ENCODE data around the gene MCCC2. TPM values are rescaled to one million over a fixed set of nuclear protein-coding genes. Genes with fewer than 3 reads are reported as not detected.

Gene MCCC2
- total and polyA plus RNA-seq, 4 experiments from 2014 or later = 28.1 to 31.9 (median 31.4) TPM

- no peaks in the 10 kb centered on the region for H3K4me1 Mint-ChIP-seq
- H3K4me3 Mint-ChIP-seq = no peak overlapping the region
- H3K9me3 Mint-ChIP-seq = peaks cover 0 to 21% (median 10%) of the 10 kb centered on the region in 8 donors
- H3K36me3 Mint-ChIP-seq = peaks cover 0 to 3% of the 10 kb centered on the region in 2 donors
- ChIA-PET CTCF (ENCODE audit: partially characterized antibody) (interaction anchor here (0.6 kb wide), 1 partner anchor 240 kb away, joined by 3 read pairs; no protein-coding TSS in a partner anchor), POLR2A (ENCODE audit: partially characterized antibody) (no interaction called here)
- Histone ChIP-seq H3K36me3 (ENCODE audit: insufficient read depth, low read length) (no peaks in the 10 kb centered on the region), H3K4me1 (ENCODE audit: insufficient read depth, low read length) (no peaks in the 10 kb centered on the region), H3K9me3 (ENCODE audit: control insufficient read depth in 1 of 2, low read length in 2 of 2) (no peaks in the 10 kb centered on the region), H3K27ac (ENCODE audit: low read depth, low read length) (no peak overlapping the region), H3K27me3 (ENCODE audit: insufficient read depth, low read length) (no peaks in the 10 kb centered on the region), H3K4me3 (ENCODE audit: low read length in 2 of 2) (no peak overlapping the region)
- H3K27me3 Mint-ChIP-seq = peaks cover 32 to 44% of the 10 kb centered on the region in 2 donors
- intact Hi-C loops (cut with micrococcal nuclease) = no loop called here
- no peak for DNase-seq
- no peak overlapping the region for H3K27ac Mint-ChIP-seq
Measured at GRCh38 chr5:71680510-71680909, 93.4 kb downstream of the MCCC2 start.

- peaks cover 36 to 42% of the 10 kb centered on the region in 2 donors for H3K27me3 Mint-ChIP-seq
- peaks cover 0 to 28% (median 14%) of the 10 kb centered on the region in 8 donors for H3K9me3 Mint-ChIP-seq
- Histone ChIP-seq H3K4me3 (ENCODE audit: low read length in 2 of 2) (no peak overlapping the region), H3K4me1 (ENCODE audit: insufficient read depth, low read length) (no peaks in the 10 kb centered on the region), H3K27ac (ENCODE audit: low read depth, low read length) (no peak overlapping the region), H3K27me3 (ENCODE audit: insufficient read depth, low read length) (no peaks in the 10 kb centered on the region), H3K36me3 (ENCODE audit: insufficient read depth, low read length) (no peaks in the 10 kb centered on the region), H3K9me3 (ENCODE audit: control insufficient read depth in 1 of 2, low read length in 2 of 2) (no peaks in the 10 kb centered on the region)
- no peak for DNase-seq
- no peak overlapping the region for H3K27ac Mint-ChIP-seq
- peaks cover 0 to 4% of the 10 kb centered on the region in 2 donors for H3K36me3 Mint-ChIP-seq
- no peak overlapping the region for H3K4me3 Mint-ChIP-seq
- CTCF ChIA-PET (ENCODE audit: partially characterized antibody) = no interaction called here
- intact Hi-C loops (cut with micrococcal nuclease) = no loop called here
- POLR2A ChIA-PET (ENCODE audit: partially characterized antibody) = no interaction called here
- no peaks in the 10 kb centered on the region for H3K4me1 Mint-ChIP-seq
Measured at GRCh38 chr5:71681296-71681695, 94.2 kb downstream of the MCCC2 start.

GRCh38 chr5:71684309-71684708, 97.2 kb downstream of the MCCC2 start:
- no peaks in the 10 kb centered on the region for H3K4me1 Mint-ChIP-seq
- no peaks in the 10 kb centered on the region for H3K9me3 ChIP-seq (ENCODE audit: control insufficient read depth in 1 of 2, low read length in 2 of 2)
- DNase-seq = no peak
- H3K4me3 Mint-ChIP-seq = no peak overlapping the region
- peaks cover 26 to 36% of the 10 kb centered on the region in 2 donors for H3K27me3 Mint-ChIP-seq
- H3K27ac ChIP-seq (ENCODE audit: low read depth, low read length) = no peak overlapping the region
- H3K27ac Mint-ChIP-seq = no peak overlapping the region
- peaks cover 0 to 4% of the 10 kb centered on the region in 2 donors for H3K36me3 Mint-ChIP-seq
- CTCF ChIA-PET (ENCODE audit: partially characterized antibody) = interaction anchor here (1.1 kb wide), 1 partner anchor 334 kb away, joined by 3 read pairs; no protein-coding TSS in a partner anchor
- H3K9me3 Mint-ChIP-seq = peaks cover 0 to 28% (median 16%) of the 10 kb centered on the region in 8 donors
- H3K4me1 ChIP-seq (ENCODE audit: insufficient read depth, low read length) = no peaks in the 10 kb centered on the region
- POLR2A ChIA-PET (ENCODE audit: partially characterized antibody) = no interaction called here
- no peaks in the 10 kb centered on the region for H3K27me3 ChIP-seq (ENCODE audit: insufficient read depth, low read length)
- intact Hi-C loops (cut with micrococcal nuclease) = no loop called here
- H3K36me3 ChIP-seq (ENCODE audit: insufficient read depth, low read length) = no peaks in the 10 kb centered on the region
- H3K4me3 ChIP-seq (ENCODE audit: low read length in 2 of 2) = no peak overlapping the region

GRCh38 chr5:71693828-71694427, 106.8 kb downstream of the MCCC2 start:
- Mint-ChIP-seq H3K36me3 (peaks cover 0 to 3% of the 10 kb centered on the region in 2 donors), H3K4me1 (peaks cover 5 to 16% (median 9%) of the 10 kb centered on the region in 4 donors), H3K4me3 (no peak overlapping the region), H3K9me3 (peaks cover 0 to 6% (median 0%) of the 10 kb centered on the region in 8 donors), H3K27me3 (peaks cover 6 to 9% of the 10 kb centered on the region in 2 donors), H3K27ac (no peak overlapping the region)
- DNase-seq = no peak
- Histone ChIP-seq H3K36me3 (ENCODE audit: insufficient read depth, low read length) (no peaks in the 10 kb centered on the region), H3K9me3 (ENCODE audit: control insufficient read depth in 1 of 2, low read length in 2 of 2) (no peaks in the 10 kb centered on the region), H3K4me1 (ENCODE audit: insufficient read depth, low read length) (peaks cover 7% of the 10 kb centered on the region), H3K27me3 (ENCODE audit: insufficient read depth, low read length) (no peaks in the 10 kb centered on the region), H3K27ac (ENCODE audit: low read depth, low read length) (no peak overlapping the region), H3K4me3 (ENCODE audit: low read length in 2 of 2) (no peak overlapping the region)
- intact Hi-C loops (cut with micrococcal nuclease) = no loop called here
- CTCF ChIA-PET (ENCODE audit: partially characterized antibody) = no interaction called here
- POLR2A ChIA-PET (ENCODE audit: partially characterized antibody) = no interaction called here

GRCh38 chr5:71695071-71695470, 107.9 kb downstream of the MCCC2 start:
- H3K27me3 Mint-ChIP-seq = peaks cover 6 to 9% of the 10 kb centered on the region in 2 donors
- Histone ChIP-seq H3K4me1 (ENCODE audit: insufficient read depth, low read length) (peaks cover 7% of the 10 kb centered on the region), H3K36me3 (ENCODE audit: insufficient read depth, low read length) (no peaks in the 10 kb centered on the region), H3K4me3 (ENCODE audit: low read length in 2 of 2) (no peak overlapping the region), H3K27ac (ENCODE audit: low read depth, low read length) (no peak overlapping the region), H3K9me3 (ENCODE audit: control insufficient read depth in 1 of 2, low read length in 2 of 2) (no peaks in the 10 kb centered on the region), H3K27me3 (ENCODE audit: insufficient read depth, low read length) (no peaks in the 10 kb centered on the region)
- intact Hi-C loops (cut with micrococcal nuclease) = no loop called here
- no peak overlapping the region for H3K27ac Mint-ChIP-seq
- peaks cover 5 to 16% (median 10%) of the 10 kb centered on the region in 4 donors for H3K4me1 Mint-ChIP-seq
- no peak for DNase-seq
- no peak overlapping the region for H3K4me3 Mint-ChIP-seq
- peaks cover 0 to 3% of the 10 kb centered on the region in 2 donors for H3K36me3 Mint-ChIP-seq
- CTCF ChIA-PET (ENCODE audit: partially characterized antibody) = no interaction called here
- H3K9me3 Mint-ChIP-seq = peaks cover 0 to 6% (median 0%) of the 10 kb centered on the region in 8 donors
- POLR2A ChIA-PET (ENCODE audit: partially characterized antibody) = no interaction called here

- peaks cover 5 to 16% (median 10%) of the 10 kb centered on the region in 4 donors for H3K4me1 Mint-ChIP-seq
- Histone ChIP-seq H3K9me3 (ENCODE audit: control insufficient read depth in 1 of 2, low read length in 2 of 2) (no peaks in the 10 kb centered on the region), H3K4me1 (ENCODE audit: insufficient read depth, low read length) (peaks cover 7% of the 10 kb centered on the region), H3K27me3 (ENCODE audit: insufficient read depth, low read length) (no peaks in the 10 kb centered on the region), H3K4me3 (ENCODE audit: low read length in 2 of 2) (no peak overlapping the region), H3K36me3 (ENCODE audit: insufficient read depth, low read length) (no peaks in the 10 kb centered on the region), H3K27ac (ENCODE audit: low read depth, low read length) (no peak overlapping the region)
- intact Hi-C loops (cut with micrococcal nuclease) = no loop called here
- CTCF ChIA-PET (ENCODE audit: partially characterized antibody) = no interaction called here
- H3K4me3 Mint-ChIP-seq = no peak overlapping the region
- POLR2A ChIA-PET (ENCODE audit: partially characterized antibody) = no interaction called here
- H3K36me3 Mint-ChIP-seq = peaks cover 0 to 3% of the 10 kb centered on the region in 2 donors
- DNase-seq = no peak
- H3K27me3 Mint-ChIP-seq = peaks cover 6 to 9% of the 10 kb centered on the region in 2 donors
- H3K9me3 Mint-ChIP-seq = peaks cover 0 to 6% (median 0%) of the 10 kb centered on the region in 8 donors
- H3K27ac Mint-ChIP-seq = no peak overlapping the region
Measured at GRCh38 chr5:71695595-71695994, 108.5 kb downstream of the MCCC2 start.

- peak overlapping the region in 3 of 8 donors; percentile 17 to 62 (median 61) for H3K4me3 Mint-ChIP-seq
- peaks cover 8 to 9% of the 10 kb centered on the region in 2 donors for H3K27me3 Mint-ChIP-seq
- DNase-seq = no peak
- H3K9me3 Mint-ChIP-seq = peaks cover 0 to 6% (median 0%) of the 10 kb centered on the region in 8 donors
- peaks cover 0 to 3% of the 10 kb centered on the region in 2 donors for H3K36me3 Mint-ChIP-seq
- ChIA-PET POLR2A (ENCODE audit: partially characterized antibody) (interaction anchor here (0.6 kb wide), 1 partner anchor 22 kb away, joined by 5 read pairs; no protein-coding TSS in a partner anchor), CTCF (ENCODE audit: partially characterized antibody) (no interaction called here)
- Histone ChIP-seq H3K4me3 (ENCODE audit: low read length in 2 of 2) (no peak overlapping the region), H3K4me1 (ENCODE audit: insufficient read depth, low read length) (peaks cover 7% of the 10 kb centered on the region), H3K27me3 (ENCODE audit: insufficient read depth, low read length) (no peaks in the 10 kb centered on the region), H3K27ac (ENCODE audit: low read depth, low read length) (no peak overlapping the region), H3K9me3 (ENCODE audit: control insufficient read depth in 1 of 2, low read length in 2 of 2) (no peaks in the 10 kb centered on the region), H3K36me3 (ENCODE audit: insufficient read depth, low read length) (no peaks in the 10 kb centered on the region)
- intact Hi-C loops (cut with micrococcal nuclease) = no loop called here
- peaks cover 5 to 16% (median 10%) of the 10 kb centered on the region in 4 donors for H3K4me1 Mint-ChIP-seq
- H3K27ac Mint-ChIP-seq = no peak overlapping the region
Measured at GRCh38 chr5:71697967-71698366, 110.8 kb downstream of the MCCC2 start.
